Lung (tissue), 12 donors: ENCODE measurements around the gene PAQR6. TPM values are rescaled to one million over a fixed set of nuclear protein-coding genes. Genes with fewer than 3 reads are reported as not detected.

ENCODE experiments used
- ATAC-seq: fragments of 200-7000 bp; cut with Tn5 transposase; one replicate; pipeline ENCODE4 v1.9.1; 2020; ENCODE audit warnings: moderate number of reproducible peaks; ENCODE audit not compliant: insufficient read depth, low FRiP score
- DNase-seq, 3 donors: peaks; one replicate each; pipeline ENCODE4 v3.0.0-alpha.2; 2013 to 2017
- H3K27ac ChIP-seq, 2 donors: one replicate each; pipeline ENCODE4 v1.5.1; 2013; ENCODE audit warnings: mild to moderate bottlenecking in 2 of 2, moderate library complexity in 2 of 2, control low read depth in 1 of 2, inconsistent platforms in 1 of 2, low read depth in 1 of 2, low read length in 1 of 2
- H3K27me3 ChIP-seq, 3 donors: one replicate each; pipeline ENCODE4 v1.5.1; 2013; ENCODE audit warnings: low read length in 2 of 3; ENCODE audit not compliant: control insufficient read depth in 3 of 3, insufficient read depth in 3 of 3
- H3K36me3 ChIP-seq, 4 donors: one replicate each; pipeline ENCODE4 v1.5.1; 2013; ENCODE audit warnings: low read length in 4 of 4, mild to moderate bottlenecking in 1 of 4, moderate library complexity in 1 of 4; ENCODE audit not compliant: control insufficient read depth in 4 of 4, insufficient read depth in 4 of 4
- H3K4me1 ChIP-seq, 5 donors: one replicate each; pipeline ENCODE4 v1.5.1; 2013; ENCODE audit warnings: low read length in 5 of 5, mild to moderate bottlenecking in 2 of 5, moderate library complexity in 1 of 5; ENCODE audit not compliant: control insufficient read depth in 5 of 5, insufficient read depth in 5 of 5
- H3K4me3 ChIP-seq: one replicate; pipeline ENCODE4 v1.5.1; 2013; ENCODE audit warnings: mild to moderate bottlenecking, control low read depth, moderate library complexity
- H3K9ac ChIP-seq, 2 donors: one replicate each; pipeline ENCODE4 v1.5.1; 2013; ENCODE audit warnings: low read length in 2 of 2, control low read depth in 1 of 2; ENCODE audit not compliant: insufficient read depth in 1 of 2
- H3K9me3 ChIP-seq, 4 donors: one replicate each; pipeline ENCODE4 v1.5.1; 2013; ENCODE audit warnings: low read length in 3 of 4, mild to moderate bottlenecking in 1 of 4, moderate library complexity in 1 of 4; ENCODE audit not compliant: control insufficient read depth in 4 of 4, insufficient read depth in 3 of 4
- WGBS, 2 donors: extraction: QIAGEN DNeasy Blood & Tissue Kit; methylation state at CpG; one replicate each; pipeline ENCODE4 v1.1.7; 2013; 5-methylcytosine and 5-hydroxymethylcytosine counted together
- polyA plus RNA-seq, 2 donors: library from polyadenylated mRNA; stranded (reverse); fragments of 200-250 nt; gene quantifications; one replicate each; pipeline ENCODE4 v1.2.1, GENCODE V29; 2013
- total RNA-seq, 2 donors: library from RNA; depleted of rRNA in 1 of 2; stranded (reverse); fragments of >200 nt in 1 of 2; gene quantifications; one replicate each; pipeline ENCODE4 v1.2.1, GENCODE V29; 2014 to 2021
- TF ChIP-seq, protein P1 (sequence below): IDR thresholded peaks from 2 replicates; pipeline ENCODE4 v1.5.1; 2012; ENCODE audit warnings: mild to moderate bottlenecking; ENCODE audit errors: control extremely low read depth, extremely low read depth
- donor health status: control.
- donor health status: control.
- donor health status: Bipolar disorder and iron deficiency.
- donor health status: healthy.
- donor health status: DM: yes; HTN: yes; CAD: no.

PAQR6 gene
- total and polyA plus RNA-seq, 4 donors = 1.3 to 3.0 (median 2.1) TPM

DNA sequence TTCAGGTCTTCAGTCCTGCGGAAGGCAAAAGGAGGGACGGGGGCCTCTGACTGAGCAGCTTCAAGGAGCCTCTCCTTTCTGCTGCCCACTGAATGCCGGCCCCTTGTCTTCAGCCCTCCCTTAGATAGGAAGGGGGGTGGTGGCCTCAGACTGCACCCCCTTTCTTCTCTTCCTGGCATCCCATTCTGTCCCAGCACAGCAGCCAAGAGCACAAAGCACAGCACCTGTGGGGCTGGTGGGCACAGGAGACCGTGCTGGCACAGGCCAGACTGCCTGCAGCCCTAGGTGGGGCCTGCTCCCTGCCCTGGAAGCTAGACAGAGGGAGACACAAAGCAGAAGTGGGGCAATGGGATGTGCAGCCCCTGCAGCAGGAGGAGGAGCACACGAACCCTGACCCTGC lies 1.7 kb upstream of the PAQR6 start:
- H3K36me3 ChIP-seq = peaks cover 22 to 46% (median 35%) of the 10 kb centered on the region in 4 donors
- H3K4me3 ChIP-seq = no peak overlapping the region
- ATAC-seq (no peak), DNase-seq (no peak)
- peaks cover 0 to 1% (median 0%) of the 10 kb centered on the region in 4 donors for H3K9me3 ChIP-seq
- no peak overlapping the region for H3K27ac ChIP-seq
- H3K27me3 ChIP-seq = peaks cover 0 to 12% (median 12%) of the 10 kb centered on the region in 3 donors
- H3K4me1 ChIP-seq = peaks cover 0 to 15% (median 0%) of the 10 kb centered on the region in 5 donors
- no peak overlapping the region for H3K9ac ChIP-seq
- TF ChIP-seq, protein P1, sequence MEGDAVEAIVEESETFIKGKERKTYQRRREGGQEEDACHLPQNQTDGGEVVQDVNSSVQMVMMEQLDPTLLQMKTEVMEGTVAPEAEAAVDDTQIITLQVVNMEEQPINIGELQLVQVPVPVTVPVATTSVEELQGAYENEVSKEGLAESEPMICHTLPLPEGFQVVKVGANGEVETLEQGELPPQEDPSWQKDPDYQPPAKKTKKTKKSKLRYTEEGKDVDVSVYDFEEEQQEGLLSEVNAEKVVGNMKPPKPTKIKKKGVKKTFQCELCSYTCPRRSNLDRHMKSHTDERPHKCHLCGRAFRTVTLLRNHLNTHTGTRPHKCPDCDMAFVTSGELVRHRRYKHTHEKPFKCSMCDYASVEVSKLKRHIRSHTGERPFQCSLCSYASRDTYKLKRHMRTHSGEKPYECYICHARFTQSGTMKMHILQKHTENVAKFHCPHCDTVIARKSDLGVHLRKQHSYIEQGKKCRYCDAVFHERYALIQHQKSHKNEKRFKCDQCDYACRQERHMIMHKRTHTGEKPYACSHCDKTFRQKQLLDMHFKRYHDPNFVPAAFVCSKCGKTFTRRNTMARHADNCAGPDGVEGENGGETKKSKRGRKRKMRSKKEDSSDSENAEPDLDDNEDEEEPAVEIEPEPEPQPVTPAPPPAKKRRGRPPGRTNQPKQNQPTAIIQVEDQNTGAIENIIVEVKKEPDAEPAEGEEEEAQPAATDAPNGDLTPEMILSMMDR = no peak
- 89 to 92% methylated on average over 5 of the region's 5 CpGs for WGBS, 2 donors

DNA sequence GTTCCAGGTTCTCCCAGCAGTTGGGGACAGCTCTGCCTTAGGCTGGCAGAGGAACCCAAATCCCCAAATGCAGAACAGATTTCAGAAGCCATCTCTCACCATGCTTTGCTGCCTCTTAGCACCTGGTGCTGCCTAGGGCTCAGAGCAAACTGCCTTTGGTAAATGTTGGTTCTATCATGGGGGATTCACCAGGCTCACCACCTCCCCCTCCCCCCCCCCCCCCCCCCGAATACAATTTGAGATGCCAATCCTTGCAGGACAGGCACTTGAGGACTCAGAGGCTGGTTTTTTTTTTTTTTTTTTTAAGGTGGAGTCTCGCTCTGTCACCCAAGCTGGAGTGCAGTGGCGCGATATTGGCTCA lies 447 bp upstream of the PAQR6 start:
- DNase-seq (no peak), ATAC-seq (no peak)
- Histone ChIP-seq H3K4me1 (peaks cover 0 to 15% (median 0%) of the 10 kb centered on the region in 5 donors), H3K36me3 (peaks cover 16 to 41% (median 27%) of the 10 kb centered on the region in 4 donors), H3K27me3 (peaks cover 0 to 16% (median 12%) of the 10 kb centered on the region in 3 donors), H3K4me3 (no peak overlapping the region), H3K9ac (no peak overlapping the region), H3K27ac (peak overlapping the region in 1 of 2 donors; percentile 5), H3K9me3 (peaks cover 0 to 1% (median 0%) of the 10 kb centered on the region in 4 donors)
- WGBS, 2 donors = 65 to 92% methylated on average over 2 to 4 of the region's 4 CpGs
- TF ChIP-seq, protein P1 = no peak

DNA sequence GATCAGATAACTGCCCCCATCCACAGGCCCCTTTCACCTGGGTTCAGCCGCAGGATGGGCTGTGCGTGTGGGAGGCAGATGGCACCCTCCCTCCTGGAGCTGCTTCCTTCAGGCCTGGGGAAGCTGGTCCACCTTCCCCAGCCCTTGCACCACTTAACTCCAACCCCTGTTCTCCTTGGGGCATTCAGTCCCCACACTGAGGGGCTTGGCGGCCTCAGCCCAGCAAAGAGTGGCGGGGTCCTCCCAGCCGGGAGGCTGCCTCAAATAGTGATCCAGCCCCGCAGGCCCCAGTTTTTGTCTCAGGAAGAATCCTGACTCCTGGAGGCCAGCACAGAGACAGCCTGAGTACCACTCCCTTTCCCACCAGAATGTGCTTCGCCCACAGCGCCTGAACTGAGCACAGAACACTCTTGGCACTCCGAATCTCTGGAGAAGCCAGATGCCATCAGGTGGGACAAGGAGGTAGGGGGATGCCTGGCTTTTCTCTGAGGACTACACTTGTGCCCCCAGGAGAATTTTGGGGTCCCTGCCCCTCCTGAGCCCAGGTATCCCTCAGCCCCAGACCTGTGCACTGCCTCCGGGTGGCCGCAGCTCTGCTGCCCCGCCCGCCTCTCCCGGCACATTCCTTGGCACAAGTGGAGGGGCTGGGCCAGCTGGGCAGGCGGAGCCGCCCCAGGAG lies 936 bp downstream of the PAQR6 start:
- Histone ChIP-seq H3K27ac (no peak overlapping the region), H3K27me3 (peaks cover 0 to 16% (median 12%) of the 10 kb centered on the region in 3 donors), H3K9ac (no peak overlapping the region), H3K4me1 (peaks cover 0 to 13% (median 0%) of the 10 kb centered on the region in 5 donors), H3K9me3 (peaks cover 0 to 1% (median 0%) of the 10 kb centered on the region in 4 donors), H3K36me3 (peaks cover 2 to 32% (median 15%) of the 10 kb centered on the region in 4 donors), H3K4me3 (no peak overlapping the region)
- TF ChIP-seq, protein P1 = no peak
- ATAC-seq (no peak), DNase-seq (no peak)
- 60 to 76% methylated on average over 16 of the region's 16 CpGs for WGBS, 2 donors
